HG03378 (cell line): ENCODE results near the gene GCH1.
"Not testable (repeated sequence)": the region's sequence is repeated elsewhere in the genome, so short reads cannot be mapped to it uniquely, and the experiment has no call there.

Source experiments
- ATAC-seq: cut with Tn5 transposase; IDR thresholded peaks from one replicate; pipeline ENCODE4 v1.9.1; 2021; ENCODE audit warnings: mild to moderate bottlenecking, moderate library complexity; ENCODE audit not compliant: unreplicated experiment

GCH1 gene

DNA sequence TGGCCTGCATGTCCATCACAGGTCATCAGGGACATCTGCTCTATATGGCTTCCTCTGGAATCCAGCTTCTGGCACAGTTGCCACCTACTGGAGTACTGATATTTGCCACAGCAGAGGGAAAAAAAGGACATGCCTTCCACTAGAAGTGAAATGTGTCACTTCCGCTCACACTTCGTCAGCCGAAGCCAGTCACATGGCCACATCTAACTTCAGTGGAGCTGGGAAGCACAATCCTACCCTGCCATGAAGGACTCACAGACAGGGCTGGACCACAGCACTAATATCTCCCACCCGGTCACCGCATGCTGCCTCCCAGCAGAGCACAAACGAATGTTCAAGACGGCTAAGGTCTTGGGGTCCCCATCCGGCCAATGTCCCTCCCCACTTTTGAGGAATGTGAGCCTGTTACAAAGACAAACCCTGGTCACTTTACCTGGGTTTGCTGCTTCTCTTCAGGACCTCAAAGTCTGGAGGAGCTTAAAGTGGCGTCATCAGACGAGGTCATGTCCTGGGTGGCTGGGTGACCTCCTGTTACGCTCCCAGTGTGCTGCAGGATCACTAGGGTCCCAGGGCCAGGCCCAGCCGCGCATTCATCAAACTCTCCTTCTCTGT is 98.6 kb downstream of the GCH1 start:
- no peak for ATAC-seq

DNA sequence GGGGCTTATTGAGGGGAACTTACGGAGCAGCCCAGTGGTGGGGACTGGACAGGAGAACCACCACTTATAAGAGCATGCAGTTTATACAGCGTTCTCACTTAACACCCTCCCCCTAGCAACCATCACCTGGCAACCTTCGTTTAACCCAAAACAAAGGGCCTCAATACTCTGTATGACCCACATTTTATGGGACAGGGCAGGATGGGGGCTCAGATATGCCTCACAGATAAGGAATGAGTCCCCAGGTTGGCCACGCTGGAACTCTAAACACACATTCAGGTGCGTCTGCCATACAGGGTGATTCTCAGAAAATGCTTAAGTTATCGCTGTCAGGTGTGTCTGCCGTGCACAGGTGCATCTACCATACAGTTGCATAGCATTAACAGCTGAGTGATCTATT is 99.2 kb downstream of the GCH1 start:
- ATAC-seq, result no peak

DNA sequence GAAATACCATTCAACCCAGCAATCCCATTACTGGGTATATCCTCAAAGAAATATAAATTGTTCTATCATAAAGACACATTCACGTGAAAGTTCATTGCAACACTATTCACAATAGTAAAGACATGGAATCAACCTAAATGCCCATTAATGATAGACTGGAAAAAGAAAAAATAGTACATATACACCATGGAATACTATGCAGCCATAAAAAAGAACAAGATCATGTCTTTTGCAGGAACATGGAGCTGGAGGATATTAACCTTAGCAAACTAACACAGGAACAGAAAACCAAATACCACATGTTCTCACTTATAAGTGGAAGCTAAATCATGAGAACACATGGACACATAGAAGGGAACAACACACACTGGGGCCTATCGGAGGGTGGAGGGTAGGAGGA is 101.1 kb downstream of the GCH1 start:
- not testable (repeated sequence) for ATAC-seq

DNA sequence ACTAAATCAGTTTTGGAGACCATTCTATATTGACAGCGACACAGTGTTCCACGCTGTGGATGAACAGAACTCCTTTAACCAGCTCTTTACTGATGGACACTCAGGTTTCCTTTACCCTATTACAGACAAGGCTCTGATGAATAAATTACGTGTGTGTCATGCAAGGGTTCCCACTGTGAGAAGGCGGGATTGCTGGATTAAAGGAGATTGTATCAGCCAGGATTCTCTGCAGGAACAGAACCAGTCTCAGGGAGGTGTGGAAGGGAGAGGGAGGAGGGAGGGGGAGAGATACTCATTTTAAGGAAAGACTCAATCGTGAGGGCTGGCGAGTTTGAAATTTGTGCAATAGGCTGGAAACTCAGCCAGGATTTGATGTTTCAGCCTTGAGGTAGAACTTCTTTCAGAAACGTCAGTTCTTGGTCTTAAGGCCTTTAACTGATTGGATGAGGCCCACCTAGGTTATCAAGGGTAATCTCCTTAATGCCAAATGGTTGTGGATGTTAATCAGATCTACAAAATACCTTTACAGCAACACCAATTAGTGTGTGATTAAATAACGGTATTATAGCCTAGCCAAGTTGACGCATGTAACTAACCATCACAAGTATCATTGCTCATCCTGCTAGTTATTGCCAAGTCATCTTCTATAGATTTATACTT is 104.0 kb downstream of the GCH1 start:
- no peak for ATAC-seq

DNA sequence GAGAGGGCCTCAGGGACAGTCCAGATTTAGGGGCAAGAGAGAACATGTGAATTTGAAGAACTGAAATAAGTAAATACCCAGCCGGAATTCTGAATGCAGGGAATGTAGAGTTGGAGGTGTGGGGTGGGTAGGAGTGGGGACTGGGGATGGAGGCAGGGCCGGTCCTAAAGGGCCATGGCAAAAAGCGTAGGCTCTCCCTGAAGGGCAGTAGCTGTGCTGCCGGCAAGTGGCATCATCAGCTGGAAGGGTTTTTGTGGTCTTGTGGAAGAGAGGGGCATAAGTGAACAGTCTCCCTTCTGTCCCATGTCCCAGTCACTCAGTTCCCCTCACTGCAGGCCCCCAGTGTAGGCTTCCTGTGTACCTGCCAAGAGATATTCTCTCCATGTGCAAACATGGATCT is 104.6 kb downstream of the GCH1 start:
- no peak for ATAC-seq

DNA sequence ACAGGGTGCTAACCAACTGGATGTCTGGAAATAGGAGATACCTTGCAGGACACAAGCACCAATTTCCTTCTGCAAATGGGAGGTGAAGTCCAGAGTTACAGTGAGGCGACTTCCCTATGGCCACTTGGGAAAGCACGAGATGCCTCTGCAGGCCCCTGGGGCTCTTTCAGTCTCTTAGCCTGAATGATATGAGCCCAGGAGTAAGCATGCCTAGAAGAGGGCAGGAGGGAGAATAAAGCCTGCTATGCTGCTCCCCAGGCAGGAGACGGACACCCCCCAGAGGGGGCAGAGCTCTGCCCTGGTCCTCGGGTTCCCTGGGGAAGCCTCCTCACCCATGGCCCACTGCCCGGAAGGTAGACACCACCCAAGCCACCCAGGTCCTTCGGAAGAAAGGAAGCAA is 105.1 kb downstream of the GCH1 start:
- no peak for ATAC-seq

DNA sequence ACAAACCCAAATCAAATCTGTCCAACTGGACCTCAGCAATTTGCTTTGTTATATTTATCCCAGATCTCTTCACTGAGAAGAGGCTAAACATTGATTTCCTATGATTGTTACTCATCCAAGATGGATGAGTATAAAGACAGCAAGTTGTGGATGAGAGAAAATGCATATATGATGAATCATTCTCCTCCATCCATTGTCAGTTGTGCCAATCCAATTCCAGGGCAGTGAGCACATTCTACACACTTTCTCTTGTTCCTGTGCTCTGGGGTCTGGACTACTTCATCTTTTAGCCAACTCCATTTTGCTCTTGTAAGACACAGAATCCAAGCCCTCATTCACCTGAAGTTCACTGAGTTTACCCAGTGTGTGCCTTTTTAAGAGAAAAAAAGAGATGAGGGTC is 105.7 kb downstream of the GCH1 start:
- ATAC-seq, result no peak

DNA sequence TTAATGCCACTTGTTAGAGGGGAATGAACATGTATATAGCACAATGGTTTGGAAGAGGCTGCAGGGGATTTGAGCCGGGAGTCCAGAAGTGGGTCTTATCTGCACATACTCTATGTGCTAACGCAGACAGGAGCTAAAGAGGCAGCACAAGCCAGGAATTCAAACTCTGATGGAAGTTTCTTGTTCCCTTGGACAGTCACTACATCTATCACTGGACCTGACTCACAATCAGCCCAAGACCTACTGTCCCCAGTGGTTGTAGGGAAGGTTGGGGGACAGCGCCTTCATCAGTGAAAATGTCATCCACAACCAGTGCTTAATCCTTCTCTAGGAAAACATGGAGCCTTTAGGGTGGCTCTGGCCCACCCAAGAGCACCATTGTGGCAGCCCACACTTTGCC is 107.8 kb downstream of the GCH1 start:
- no peak for ATAC-seq

DNA sequence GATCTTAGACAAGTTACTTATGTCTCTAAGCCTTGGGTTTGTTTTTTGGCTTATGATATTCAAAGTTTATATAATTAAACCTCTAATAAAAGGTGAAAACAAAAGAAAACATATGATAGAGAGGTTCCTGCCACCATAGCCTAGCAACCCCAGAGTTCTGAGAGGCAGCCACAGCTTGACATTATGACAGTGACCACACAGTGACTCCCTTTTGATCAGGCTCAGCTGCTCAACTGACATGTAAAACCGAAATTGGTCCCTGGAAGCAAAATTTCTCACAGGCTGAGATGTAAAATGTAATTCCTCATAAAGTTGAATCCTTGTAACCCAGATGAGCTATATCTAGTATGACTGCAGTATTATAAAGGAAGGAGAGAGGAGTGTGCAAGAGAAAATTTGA is 108.5 kb downstream of the GCH1 start:
- no peak for ATAC-seq

DNA sequence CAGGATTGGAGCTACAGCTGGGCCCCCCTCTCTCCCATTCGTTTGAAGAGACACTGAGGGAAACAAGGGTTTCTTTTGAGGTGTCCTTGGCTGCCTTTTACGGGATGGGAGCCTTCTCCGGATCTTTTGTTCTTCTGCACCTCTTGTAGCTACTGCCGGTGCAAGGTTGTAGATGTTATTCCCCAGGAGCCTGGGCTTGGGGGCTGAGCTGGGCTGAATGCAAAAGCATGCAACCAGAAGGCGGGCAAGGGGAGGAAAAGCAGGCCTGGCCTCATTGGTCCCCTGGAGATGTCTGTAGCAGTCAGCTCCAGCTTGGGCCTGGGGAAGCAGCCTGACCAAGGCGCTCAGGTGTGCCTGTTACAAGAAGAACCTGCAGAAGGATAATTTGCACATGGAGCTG is 110.3 kb downstream of the GCH1 start:
- no peak for ATAC-seq
